AG09319 (cell line): ENCODE measurements around the gene NDUFS8.

Experiments
- DNase-seq: peaks from one replicate; pipeline ENCODE4 v3.0.0-alpha.2; 2010; ENCODE audit warnings: low read depth; ENCODE audit errors: extremely low read depth
- CTCF ChIP-seq: IDR thresholded peaks from 2 replicates; pipeline ENCODE4 v1.5.1; 2011; ENCODE audit warnings: low read depth, mild to moderate bottlenecking, inconsistent platforms, low read length, moderate library complexity

The NDUFS8 gene

GRCh38 chr11:68037411-68038225 is 7.1 kb downstream of the NDUFS8 start:
- TF ChIP-seq CTCF = no peak
- DNase-seq = no peak

DNA sequence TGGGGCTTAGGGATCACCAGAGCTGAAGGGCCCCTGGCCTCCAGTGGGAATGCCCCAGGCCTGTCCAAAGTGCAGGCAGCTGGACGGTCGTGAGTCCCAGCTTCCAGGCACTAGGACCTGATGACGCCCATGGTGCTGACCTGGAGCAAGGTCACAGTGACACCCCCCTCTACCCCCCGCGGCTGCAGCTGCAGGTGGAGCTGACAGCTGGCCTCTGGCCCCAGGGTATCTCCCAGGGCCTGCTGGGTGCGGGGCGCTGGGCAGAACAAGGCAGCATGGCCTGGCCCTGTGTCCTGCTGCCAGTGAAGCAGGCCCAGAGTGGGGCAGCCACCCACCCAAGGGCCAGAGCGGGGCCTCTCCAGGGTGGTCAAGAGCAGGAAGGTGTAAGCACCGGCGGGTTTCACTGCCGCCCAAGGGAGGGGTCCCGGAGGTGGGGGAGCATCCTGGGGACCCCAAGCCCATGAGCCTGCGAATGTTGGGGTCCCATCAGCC is 7.8 kb downstream of the NDUFS8 start:
- DNase-seq = no peak
- no peak for TF ChIP-seq CTCF

DNA sequence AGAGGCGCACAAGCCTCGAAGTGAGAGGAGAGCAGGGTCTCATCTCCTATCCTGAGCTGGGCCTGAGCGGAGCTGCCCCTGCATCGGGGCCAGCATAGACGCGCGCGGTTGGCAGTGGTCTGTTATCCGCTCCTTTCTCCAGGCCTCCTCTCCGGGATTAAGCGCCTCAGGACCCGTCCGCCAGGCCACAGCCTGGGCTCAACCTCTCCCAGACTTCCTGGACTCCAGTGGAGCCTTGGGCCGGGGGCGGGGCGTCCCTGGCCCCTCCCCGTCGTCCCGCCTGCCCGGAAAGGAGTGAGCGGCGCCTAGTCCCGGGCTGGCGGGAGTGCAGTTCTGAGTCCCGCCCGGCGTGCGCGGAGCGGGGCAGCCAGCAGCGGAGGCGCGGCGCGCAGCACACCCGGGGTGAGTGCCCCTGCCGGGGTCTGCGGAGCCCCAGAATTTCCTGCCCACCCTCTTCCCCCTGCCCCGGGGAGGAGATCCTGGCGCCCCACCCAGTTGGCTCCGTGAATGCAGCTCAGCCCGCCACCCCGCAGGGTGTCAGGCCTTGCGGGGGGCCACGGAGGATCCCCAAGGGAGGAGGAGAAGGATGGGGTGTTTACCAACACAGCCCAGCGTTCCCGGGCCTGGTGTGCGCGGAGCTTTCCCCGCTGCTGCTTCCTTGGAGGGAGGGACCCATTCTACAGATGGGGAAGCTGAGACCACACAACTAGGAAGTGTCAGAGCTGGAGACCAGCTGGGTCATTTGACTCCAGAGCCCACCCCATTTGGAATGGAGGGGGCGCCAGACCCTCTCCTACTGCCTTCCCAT is 8.4 kb downstream of the NDUFS8 start, which contains the start of gene TCIRG1:
TCIRG1 (plus strand) TSS at position 308 of the 808 bp plus-strand sequence. CDS start 2,247 bp downstream, outside the sequence.
- TF ChIP-seq CTCF = no peak
- peak; percentile 56 for DNase-seq

GRCh38 chr11:68039526-68040086 is 9.1 kb downstream of the NDUFS8 start:
- no peak for DNase-seq
- TF ChIP-seq CTCF = no peak

- DNase-seq = peak; percentile 35
- TF ChIP-seq CTCF = no peak
Observed at GRCh38 chr11:68040101-68040956, 9.8 kb downstream of the NDUFS8 start.

DNA sequence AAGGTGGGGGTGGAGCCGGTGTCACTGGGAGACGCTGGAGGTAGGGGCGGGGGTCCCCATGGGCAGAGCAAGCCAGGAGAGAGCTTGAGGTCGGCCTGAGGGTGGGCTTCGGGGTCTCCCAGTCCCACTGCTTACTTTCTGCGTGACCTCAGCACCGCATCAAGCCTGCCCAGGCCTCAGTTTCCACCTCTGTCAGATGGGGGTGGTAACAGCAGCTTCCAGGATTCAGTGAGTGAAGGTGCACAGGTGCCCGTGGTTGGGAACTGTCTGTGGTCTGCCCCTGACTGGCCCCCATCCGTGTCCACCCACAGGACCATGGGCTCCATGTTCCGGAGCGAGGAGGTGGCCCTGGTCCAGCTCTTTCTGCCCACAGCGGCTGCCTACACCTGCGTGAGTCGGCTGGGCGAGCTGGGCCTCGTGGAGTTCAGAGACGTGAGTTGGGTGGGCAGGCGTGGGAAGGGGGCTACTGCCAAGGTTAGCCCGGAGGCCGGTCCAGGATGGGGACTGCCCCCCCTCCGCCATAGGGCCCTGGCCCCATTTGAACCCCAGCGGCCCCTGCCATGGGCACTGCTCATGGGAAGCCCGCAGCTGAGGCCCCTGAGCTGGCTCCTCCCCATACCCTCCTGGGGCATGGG is 10.6 kb downstream of the NDUFS8 start:
- no peak for DNase-seq
- no peak for TF ChIP-seq CTCF
